Esophagus (tissue), 2 donors: ENCODE results near the gene ZNF827. TPM values are rescaled to one million over a fixed set of nuclear protein-coding genes. Genes with fewer than 3 reads are reported as not detected.

ENCODE experiments used
- H3K27ac ChIP-seq, 2 donors: one replicate each; pipeline ENCODE4 v1.5.1; 2013; ENCODE audit warnings: low read depth in 2 of 2, mild to moderate bottlenecking in 2 of 2, inconsistent platforms in 1 of 2, low read length in 1 of 2, moderate library complexity in 1 of 2
- H3K27me3 ChIP-seq, 2 donors: one replicate each; pipeline ENCODE4 v1.6.1; 2013; ENCODE audit warnings: low read length in 2 of 2, control low read depth in 1 of 2, mild to moderate bottlenecking in 1 of 2; ENCODE audit not compliant: insufficient read depth in 2 of 2, control insufficient read depth in 1 of 2
- H3K36me3 ChIP-seq, 2 donors: one replicate each; pipeline ENCODE4 v1.6.1; 2013; ENCODE audit warnings: low read length in 1 of 2; ENCODE audit not compliant: control insufficient read depth in 2 of 2, insufficient read depth in 2 of 2
- H3K4me1 ChIP-seq, 2 donors: one replicate each; pipeline ENCODE4 v1.6.1; 2013; ENCODE audit warnings: low read length in 1 of 2; ENCODE audit not compliant: control insufficient read depth in 2 of 2, insufficient read depth in 2 of 2
- H3K4me3 ChIP-seq, 2 donors: one replicate each; pipeline ENCODE4 v1.5.1; 2013; ENCODE audit warnings: low read length in 2 of 2, mild to moderate bottlenecking in 2 of 2, low read depth in 1 of 2, moderate library complexity in 1 of 2
- H3K9me3 ChIP-seq, 2 donors: one replicate each; pipeline ENCODE4 v1.6.1; 2013; ENCODE audit warnings: mild to moderate bottlenecking in 2 of 2, low read depth in 1 of 2, low read length in 1 of 2, moderate library complexity in 1 of 2; ENCODE audit not compliant: control insufficient read depth in 2 of 2, insufficient read depth in 1 of 2
- WGBS, 2 donors: extraction: QIAGEN DNeasy Blood & Tissue Kit; methylation state at CpG; one replicate each; pipeline ENCODE4 v1.1.7; 2013; 5-methylcytosine and 5-hydroxymethylcytosine counted together
- polyA plus RNA-seq, 2 donors: library from polyadenylated mRNA; stranded (reverse); fragments of 200-250 nt; gene quantifications; one replicate each; pipeline ENCODE4 v1.2.3, GENCODE V29; 2013
- donor health status: healthy with polysubstance abuse.
- donor health status: Bipolar disorder and iron deficiency.

ZNF827 gene
- polyA plus RNA-seq, 2 donors, result 1.6 to 2.0 TPM

GRCh38 chr4:145895056-145895455, 43.6 kb downstream of the ZNF827 start:
- H3K4me1 ChIP-seq, result no peaks in the 10 kb centered on the region
- no peaks in the 10 kb centered on the region for H3K27me3 ChIP-seq
- no peak overlapping the region for H3K4me3 ChIP-seq
- WGBS, 2 donors, result 97 to 98% methylated on average over 3 of the region's 3 CpGs
- no peak overlapping the region for H3K27ac ChIP-seq
- H3K9me3 ChIP-seq, result no peaks in the 10 kb centered on the region
- no peaks in the 10 kb centered on the region for H3K36me3 ChIP-seq

- 94 to 95% methylated on average over 11 of the region's 11 CpGs for WGBS, 2 donors
- no peaks in the 10 kb centered on the region for H3K27me3 ChIP-seq
- no peaks in the 10 kb centered on the region for H3K4me1 ChIP-seq
- H3K36me3 ChIP-seq, result no peaks in the 10 kb centered on the region
- H3K4me3 ChIP-seq, result no peak overlapping the region
- no peaks in the 10 kb centered on the region for H3K9me3 ChIP-seq
- H3K27ac ChIP-seq, result no peak overlapping the region
These were observed 46.7 kb downstream of the ZNF827 start for GRCh38 chr4:145891958-145892357.

GRCh38 chr4:145890689-145891088, 47.9 kb downstream of the ZNF827 start:
- Histone ChIP-seq H3K27me3 (no peaks in the 10 kb centered on the region), H3K4me1 (no peaks in the 10 kb centered on the region), H3K36me3 (peaks cover 0 to 4% of the 10 kb centered on the region in 2 donors), H3K27ac (no peak overlapping the region), H3K9me3 (no peaks in the 10 kb centered on the region), H3K4me3 (no peak overlapping the region)
- WGBS, 2 donors, result 86 to 88% methylated on average over 3 of the region's 3 CpGs

- 97 to 100% methylated on average over 2 of the region's 2 CpGs for WGBS, 2 donors
- Histone ChIP-seq H3K27ac (no peak overlapping the region), H3K4me1 (no peaks in the 10 kb centered on the region), H3K27me3 (no peaks in the 10 kb centered on the region), H3K36me3 (peaks cover 0 to 4% of the 10 kb centered on the region in 2 donors), H3K4me3 (no peak overlapping the region), H3K9me3 (no peaks in the 10 kb centered on the region)
These were observed 50.2 kb downstream of the ZNF827 start for GRCh38 chr4:145888393-145888792.

- Histone ChIP-seq H3K27ac (peak overlapping the region; percentile 17 to 30), H3K36me3 (peaks cover 0 to 4% of the 10 kb centered on the region in 2 donors), H3K9me3 (no peaks in the 10 kb centered on the region), H3K4me1 (no peaks in the 10 kb centered on the region), H3K27me3 (no peaks in the 10 kb centered on the region), H3K4me3 (no peak overlapping the region)
- 57 to 63% methylated on average over 11 of the region's 11 CpGs for WGBS, 2 donors
These were observed 51.2 kb downstream of the ZNF827 start for GRCh38 chr4:145887241-145887991.

- H3K4me1 ChIP-seq, result no peaks in the 10 kb centered on the region
- H3K9me3 ChIP-seq, result no peaks in the 10 kb centered on the region
- peaks cover 0 to 4% of the 10 kb centered on the region in 2 donors for H3K36me3 ChIP-seq
- no peak overlapping the region for H3K4me3 ChIP-seq
- no peak overlapping the region for H3K27ac ChIP-seq
- no peaks in the 10 kb centered on the region for H3K27me3 ChIP-seq
These were observed 51.8 kb downstream of the ZNF827 start for GRCh38 chr4:145886871-145887240.

GRCh38 chr4:145885666-145886065, 53.0 kb downstream of the ZNF827 start:
- peaks cover 0 to 2% of the 10 kb centered on the region in 2 donors for H3K4me1 ChIP-seq
- no peak overlapping the region for H3K4me3 ChIP-seq
- no peaks in the 10 kb centered on the region for H3K9me3 ChIP-seq
- no peaks in the 10 kb centered on the region for H3K27me3 ChIP-seq
- WGBS, 2 donors, result 94 to 95% methylated on average over 9 of the region's 9 CpGs
- H3K27ac ChIP-seq, result no peak overlapping the region
- H3K36me3 ChIP-seq, result peaks cover 0 to 4% of the 10 kb centered on the region in 2 donors

GRCh38 chr4:145884775-145885174, 53.8 kb downstream of the ZNF827 start:
- Histone ChIP-seq H3K4me1 (peaks cover 0 to 3% of the 10 kb centered on the region in 2 donors), H3K36me3 (peaks cover 0 to 4% of the 10 kb centered on the region in 2 donors), H3K27ac (no peak overlapping the region), H3K9me3 (no peaks in the 10 kb centered on the region), H3K4me3 (no peak overlapping the region), H3K27me3 (no peaks in the 10 kb centered on the region)
- 91 to 95% methylated on average over 1 of the region's 1 CpG for WGBS, 2 donors

- Histone ChIP-seq H3K27ac (no peak overlapping the region), H3K4me3 (no peak overlapping the region), H3K4me1 (peaks cover 0 to 3% of the 10 kb centered on the region in 2 donors), H3K9me3 (no peaks in the 10 kb centered on the region), H3K36me3 (peaks cover 0 to 4% of the 10 kb centered on the region in 2 donors), H3K27me3 (no peaks in the 10 kb centered on the region)
- WGBS, 2 donors, result 89 to 95% methylated on average over 4 of the region's 4 CpGs
These were observed 55.4 kb downstream of the ZNF827 start for GRCh38 chr4:145883101-145883694.

GRCh38 chr4:145882604-145883003, 56.0 kb downstream of the ZNF827 start:
- peaks cover 0 to 3% of the 10 kb centered on the region in 2 donors for H3K4me1 ChIP-seq
- H3K9me3 ChIP-seq, result no peaks in the 10 kb centered on the region
- WGBS, 2 donors, result 90% methylated on average over 7 of the region's 7 CpGs
- no peaks in the 10 kb centered on the region for H3K27me3 ChIP-seq
- no peak overlapping the region for H3K27ac ChIP-seq
- H3K36me3 ChIP-seq, result peaks cover 0 to 4% of the 10 kb centered on the region in 2 donors
- no peak overlapping the region for H3K4me3 ChIP-seq
